NCI-H345 (cell line): ENCODE data around the gene SATB2.

Experiments
- DNase-seq: peaks from one replicate; lab custom pipeline; 2025; lab: John Stamatoyannopoulos, UW

The SATB2 gene

DNA sequence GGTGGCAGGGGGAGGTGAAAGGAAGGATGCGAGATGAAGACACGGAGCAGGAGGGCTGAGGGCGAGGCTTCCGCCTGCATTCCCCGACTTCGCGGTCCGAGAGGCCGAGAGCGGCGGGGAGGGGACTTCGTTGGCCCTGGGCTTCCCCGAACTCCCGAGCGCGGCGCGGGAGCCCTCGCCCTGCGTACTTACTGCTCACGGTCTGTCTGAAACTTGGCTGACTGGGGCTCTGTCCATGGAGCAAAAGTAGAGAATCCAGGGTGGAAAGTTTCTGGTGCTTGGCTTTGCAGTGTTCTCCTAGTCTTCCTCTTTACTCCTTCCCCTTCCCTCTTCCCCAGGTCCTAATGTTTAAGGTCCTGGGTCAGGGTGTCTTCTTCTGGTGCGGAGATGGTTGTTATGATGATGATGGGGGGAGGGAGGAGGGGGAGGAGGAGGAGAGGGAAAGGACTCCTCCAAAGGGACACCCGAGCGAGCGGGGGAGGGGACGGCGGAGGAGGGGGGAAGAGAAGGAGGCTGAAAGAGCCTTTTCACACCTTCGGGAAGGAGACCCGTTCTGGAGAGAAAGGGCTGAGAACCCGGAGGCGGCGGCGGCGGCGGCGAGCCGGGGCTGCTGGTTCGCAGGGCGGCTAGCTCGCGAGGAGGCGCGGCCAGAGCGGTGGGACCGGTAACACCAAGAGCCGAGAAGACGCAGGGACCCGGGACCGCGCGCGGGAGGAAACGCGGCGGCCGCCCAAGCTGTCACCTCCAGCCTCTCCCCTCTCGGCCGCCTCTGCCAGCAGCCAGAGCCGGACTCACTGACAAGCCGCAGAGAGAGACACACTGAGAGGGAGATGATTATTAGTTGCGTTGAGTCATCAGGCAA is at the start of gene SATB2:
Gene SATB2 (minus strand): TSS at position 793 of the 862 bp plus-strand sequence. CDS start 1,902 bp downstream, outside the sequence.
- peak; percentile 58 for DNase-seq

DNA sequence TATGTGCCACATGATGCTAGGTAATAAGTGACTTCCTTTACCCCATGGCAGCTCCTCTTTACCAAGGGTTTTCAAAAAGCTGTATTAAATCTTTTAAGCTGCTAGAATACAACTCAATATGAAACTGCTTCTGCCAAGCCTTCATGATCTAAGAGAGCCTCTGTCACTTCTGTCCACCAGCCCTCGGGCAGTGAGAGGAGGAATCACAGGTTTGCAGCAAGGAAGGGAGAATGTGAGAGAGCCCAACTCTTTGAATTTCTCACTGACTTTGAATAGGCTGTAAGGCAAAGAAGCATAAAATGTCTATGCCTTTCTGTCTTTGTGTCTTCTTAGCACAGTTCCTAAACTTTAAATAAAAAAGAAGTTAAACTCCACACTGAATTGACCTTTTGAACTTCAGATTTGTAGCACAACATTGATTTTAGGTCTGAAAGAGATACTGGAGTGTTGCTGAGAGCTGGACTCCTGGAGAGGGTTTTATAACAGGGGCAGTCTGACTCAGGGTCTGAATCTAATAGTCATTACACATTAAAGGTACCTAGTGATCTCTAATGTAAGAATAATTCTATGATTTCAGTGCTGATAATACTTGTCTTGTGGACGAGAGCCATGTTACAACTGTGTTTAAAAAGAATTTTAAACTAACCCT is 48.1 kb upstream of the SATB2 start:
- no peak for DNase-seq

DNA sequence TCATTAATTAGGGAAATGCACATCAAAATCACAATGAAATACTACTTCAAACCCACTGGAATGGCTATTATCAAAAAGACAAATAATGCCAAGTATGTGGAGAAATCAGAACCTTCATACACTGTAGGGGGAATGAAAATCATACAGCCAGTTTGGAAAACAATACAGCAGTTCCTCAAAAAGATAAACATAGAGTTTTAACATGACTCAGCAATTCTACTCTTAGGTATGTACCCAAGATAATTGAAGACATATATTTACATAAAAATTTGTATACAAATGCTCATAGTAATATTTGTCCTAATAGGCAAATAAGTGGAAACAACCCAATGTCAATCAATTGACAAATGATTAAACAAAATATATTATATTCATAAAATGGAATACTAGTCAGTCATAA is 45.4 kb upstream of the SATB2 start:
- no peak for DNase-seq

DNA sequence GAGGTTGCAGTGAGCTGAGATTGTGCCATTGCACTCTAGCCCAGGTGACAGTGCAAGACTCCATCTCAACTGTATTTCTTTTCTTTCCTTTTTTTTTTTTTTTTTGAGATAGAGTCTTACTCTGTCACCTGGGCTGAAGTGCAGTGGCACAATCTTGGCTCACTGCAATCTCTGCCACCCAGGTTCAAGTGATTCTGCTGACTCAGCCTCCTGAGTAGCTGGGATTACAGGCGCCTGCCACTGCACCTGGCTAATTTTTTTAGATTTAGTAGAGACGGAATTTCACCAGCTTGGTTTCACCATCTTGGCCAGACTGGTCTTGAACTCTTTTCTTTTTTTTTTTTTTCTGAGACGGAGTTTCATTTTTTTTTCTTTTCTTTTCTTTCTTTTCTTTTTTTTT is 41.3 kb upstream of the SATB2 start:
- DNase-seq = no peak

DNA sequence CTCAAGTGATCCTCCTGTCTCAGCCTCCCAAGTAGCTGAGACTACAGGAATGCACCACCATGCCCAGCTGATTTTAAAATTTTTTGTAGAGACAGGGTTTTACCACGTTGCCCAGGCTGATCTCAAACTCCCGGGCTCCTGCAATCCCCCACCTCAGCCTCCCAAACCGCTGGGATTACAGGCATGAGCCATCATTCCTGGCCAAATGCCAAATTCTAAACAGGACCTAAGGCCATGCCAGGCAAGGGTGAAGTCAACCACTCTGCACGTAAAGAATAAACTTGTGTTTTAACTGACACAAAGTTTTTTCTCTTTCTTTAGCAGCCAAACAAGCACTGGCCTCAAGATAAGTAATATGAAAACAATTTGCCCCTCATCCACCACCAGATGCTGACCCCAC is 37.4 kb upstream of the SATB2 start:
- DNase-seq = no peak

DNA sequence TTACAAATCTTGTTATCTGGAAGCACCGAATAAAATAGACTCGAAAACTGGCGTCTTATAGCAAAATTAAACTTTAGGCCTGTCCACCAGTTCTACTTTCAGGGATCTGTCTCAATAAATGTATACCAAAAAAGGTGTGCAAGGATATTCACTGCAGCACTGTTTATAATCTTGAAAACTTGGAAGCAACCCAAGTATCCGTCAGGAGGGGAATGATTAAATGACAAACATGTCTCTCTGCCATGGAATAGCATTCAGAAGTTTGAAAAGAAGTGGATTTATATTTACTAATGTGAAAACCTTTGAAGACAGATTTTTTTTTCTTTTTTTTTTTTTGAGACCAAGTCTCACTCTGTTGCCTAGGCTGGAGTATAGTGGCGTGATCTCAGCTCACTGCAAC is 32.3 kb upstream of the SATB2 start:
- peak; percentile 36 for DNase-seq

DNA sequence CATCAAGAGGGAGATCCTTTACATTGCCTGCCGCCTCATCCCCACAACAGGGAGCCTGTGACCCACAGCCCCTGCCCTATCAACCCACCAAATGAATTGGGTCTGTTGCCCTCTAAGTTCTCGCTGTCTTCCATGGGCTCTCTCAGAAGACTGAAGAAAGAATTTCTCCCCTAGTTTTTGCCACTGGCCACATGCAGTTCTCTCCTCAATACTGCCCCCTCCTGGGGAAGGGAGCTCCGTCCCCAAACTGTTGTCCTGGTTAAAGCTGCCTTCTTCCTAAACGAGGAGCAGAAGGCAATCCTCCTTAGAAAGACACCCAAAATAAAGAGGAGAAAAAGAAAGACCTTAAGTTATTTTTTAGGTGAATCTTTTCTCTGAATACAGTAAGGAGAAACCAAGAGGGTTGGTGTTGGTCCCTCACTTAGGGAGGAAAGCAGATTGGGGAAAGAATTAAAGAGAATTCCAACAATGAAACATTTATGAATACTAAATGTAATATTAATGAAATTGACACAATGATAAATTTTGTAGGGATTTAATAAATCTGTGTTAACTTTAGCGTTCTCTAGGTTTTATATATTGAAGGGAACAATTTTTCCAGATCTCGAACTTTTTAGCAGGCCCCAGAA is 31.1 kb upstream of the SATB2 start:
- DNase-seq = no peak

DNA sequence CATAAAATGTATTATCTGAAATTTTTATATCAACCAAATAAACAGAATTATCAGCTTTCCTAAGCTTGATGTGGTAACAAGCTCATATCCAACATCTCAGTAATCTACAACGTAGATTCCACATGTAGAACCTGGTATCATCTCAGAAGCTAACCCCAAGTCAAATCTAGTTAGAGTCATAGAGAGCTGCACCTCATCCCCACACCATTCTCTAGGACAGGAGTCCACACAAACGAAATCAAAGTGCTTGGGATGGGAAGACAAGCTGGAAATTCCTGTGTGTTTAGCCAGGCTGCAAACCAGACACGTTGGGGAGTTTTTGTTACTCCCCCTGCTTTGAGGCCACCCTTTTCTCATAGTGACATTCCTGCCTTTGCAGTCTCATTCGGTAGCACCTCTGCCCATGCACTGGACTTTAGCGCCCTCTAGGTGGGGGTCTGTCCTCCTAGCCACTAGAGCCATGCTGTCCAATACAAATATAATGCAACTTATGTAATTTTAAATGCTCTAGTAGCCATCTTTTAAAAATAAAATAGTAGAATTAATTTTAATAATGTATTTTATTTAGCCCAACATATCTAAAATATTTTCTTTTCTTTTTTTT is 28.1 kb upstream of the SATB2 start:
- DNase-seq = peak; percentile 51

DNA sequence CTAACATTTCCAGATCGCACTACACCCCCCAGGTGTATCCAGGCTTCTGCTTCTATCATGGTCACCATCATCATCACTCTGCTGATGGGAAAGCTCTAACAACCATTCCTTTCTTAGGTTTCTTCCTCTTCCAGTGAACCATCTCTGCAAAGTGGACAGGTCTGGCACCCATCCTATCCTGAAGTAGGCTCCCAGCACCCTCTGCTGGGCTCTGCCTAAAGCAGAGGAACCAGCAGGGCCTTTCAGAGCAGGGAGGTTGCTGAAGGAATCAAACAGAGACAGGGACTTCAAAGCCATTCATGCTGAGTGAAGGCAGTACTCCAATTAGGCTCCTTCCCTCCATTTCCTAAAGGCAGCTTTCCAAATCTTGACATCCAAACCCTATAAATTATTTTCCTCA is 27.2 kb upstream of the SATB2 start:
- DNase-seq = no peak

DNA sequence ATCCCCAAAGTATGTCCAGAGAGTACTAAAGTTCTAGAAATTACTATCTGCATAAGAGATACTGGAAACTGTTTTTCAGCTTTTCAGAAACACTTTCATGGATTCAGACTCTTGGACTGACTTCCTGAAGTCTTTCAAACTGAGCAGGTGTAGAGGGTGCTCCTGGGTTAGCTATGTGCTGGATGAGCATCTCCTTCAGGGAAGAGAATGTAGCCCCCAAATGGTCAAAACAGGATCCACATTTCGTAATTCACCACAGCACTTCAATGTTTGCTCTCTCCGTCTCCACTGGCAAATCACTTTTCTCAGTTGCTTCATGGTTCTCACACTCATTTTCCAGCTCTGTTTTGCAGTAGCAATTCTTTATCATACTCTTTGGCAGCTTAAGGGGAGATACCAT is 23.2 kb upstream of the SATB2 start:
- DNase-seq = no peak

DNA sequence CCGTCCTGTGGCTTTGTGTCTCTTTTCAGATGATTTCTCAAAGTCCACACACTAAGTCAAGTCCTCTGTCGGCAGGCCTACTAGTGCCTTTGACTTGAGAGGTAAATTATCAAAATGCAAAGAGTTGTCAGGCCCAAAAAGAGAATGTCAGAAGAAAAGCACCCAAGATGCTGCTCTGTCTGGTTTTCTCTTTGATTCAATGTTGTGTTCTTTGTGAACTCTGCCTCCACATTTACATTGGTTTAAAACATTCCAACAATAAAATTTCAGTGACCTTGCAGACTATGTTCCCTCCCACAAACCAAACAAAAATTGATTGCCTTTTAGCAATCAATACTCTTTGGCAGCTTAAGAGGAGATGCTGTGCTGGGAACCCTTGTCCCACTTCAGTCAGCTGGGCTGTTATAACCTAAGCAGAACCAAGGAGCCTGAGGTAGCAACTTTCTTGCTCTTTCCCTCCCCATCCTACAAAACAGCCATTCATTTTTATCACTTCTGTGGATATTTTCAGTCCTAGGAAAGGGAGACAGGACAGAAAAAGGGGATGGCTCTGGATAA is 19.6 kb upstream of the SATB2 start:
- DNase-seq = no peak

DNA sequence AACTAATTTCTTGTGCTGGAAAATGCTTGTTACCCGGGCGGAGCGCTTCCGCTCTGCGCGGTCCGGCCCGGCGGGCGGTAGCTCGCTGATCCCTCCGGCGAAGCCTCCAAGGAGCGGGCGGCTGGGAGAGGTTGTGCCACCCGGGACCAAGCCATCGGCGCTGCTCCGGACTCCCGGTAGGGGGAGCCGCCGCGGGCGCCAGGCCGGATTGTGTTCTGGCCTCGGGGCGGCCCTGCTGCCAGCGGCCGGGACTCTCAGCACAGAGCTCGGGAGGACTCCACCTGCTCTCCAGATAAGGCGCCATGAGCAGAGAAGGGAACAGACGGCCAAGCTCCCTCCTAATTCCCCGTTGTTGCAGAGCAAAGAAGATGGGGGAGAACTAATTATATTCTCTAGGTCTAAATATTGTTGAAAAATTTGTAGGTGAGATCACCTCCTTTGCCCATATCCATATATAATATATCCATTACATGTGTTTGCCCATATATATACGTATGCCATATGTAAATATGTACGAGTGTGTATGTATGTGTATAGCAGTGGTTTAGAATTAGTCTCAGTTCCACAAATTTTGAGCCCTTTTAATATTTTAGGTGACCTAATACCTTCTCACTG is 13.8 kb upstream of the SATB2 start:
- no peak for DNase-seq

DNA sequence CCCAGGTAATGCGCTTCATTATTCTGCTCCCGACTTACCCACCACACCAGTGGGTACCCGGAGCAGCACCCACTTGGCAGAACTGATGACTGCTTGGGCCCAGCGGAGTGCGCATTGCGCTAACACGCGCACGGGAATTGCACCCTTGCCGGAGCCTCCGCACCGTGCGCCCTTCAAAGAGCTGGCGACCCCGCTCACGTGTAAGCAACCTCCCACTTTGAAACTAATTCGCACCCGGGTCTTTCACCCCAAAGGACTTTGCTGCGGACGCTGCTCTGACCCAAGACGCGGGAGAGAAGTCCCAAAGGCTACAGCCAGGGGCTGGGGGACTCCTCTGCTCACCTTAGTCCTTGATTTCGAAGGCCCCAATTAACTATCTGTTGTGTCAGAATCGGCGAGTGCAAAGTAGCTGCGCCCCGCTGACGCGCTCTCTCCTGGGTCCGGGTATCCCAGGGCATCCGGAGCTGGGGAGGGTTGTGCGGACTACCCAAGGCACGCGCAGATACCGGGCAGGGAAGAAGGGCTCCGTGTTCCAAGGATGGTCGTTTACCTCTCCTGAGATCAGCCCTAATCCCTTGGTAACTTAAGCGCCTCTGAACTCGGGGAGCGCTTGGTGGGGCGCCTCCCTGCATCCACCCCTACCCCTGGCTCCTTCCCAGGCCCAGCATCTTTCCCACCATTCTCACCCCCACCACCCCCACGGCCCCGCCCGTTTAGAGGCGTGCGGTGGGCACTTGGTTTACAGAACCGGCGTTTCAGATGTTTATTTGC is 13.1 kb upstream of the SATB2 start:
- DNase-seq = no peak

DNA sequence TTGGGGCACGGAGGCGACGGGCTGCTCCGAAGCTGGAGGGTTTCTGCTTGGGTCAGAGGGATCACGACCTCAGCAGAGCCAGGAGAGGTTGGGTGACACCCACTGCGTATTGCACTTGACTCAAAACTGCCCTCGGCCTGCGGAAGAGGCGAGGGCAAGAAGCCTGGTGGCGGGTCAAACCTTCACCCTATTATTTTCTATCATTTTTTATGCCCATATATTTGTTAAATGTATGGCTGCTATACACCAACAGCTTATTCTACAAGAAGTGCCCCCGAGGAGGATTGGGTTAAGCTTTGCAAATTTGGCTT is 12.6 kb upstream of the SATB2 start:
- no peak for DNase-seq

DNA sequence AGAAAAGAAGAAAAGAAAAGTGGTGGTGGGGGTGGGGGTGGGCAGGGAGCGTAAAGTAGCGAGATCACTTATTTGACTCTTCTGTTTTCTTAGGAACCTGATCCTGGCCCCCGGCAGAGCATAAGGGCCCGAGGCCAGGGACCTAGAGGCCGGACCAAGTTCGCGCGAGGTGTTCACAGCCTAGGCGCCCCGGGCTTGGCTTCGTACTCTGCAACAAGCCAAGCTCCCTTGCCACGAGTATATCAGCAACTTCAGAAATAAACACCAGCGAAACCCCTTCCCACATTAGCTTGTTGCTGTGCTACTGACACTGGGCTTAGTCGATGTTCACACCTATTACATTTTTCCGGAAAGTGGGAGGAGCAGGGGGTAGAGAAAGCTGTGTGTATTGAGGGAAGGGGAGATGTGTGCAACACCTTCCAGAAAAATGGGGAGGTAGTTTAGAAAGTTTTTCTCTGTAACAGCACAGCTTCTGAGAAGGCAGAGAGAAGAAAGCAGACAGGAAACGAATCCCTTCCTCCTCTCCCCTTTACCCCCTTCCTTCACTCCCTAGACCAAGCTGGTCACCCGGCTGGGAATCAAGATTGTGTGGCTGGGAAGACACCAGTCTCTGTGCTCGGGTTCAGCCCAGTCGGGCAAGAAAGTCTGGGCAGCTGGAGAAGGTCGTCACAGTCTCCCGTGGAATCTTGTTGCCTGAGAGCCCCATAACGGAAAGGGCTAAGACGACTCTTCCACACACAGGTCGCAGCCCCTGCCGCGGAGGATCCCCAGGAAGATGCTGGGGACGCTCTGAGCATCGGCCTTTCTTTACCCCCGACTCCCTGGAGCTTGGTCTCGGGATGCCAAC is 12.0 kb upstream of the SATB2 start:
- DNase-seq = no peak

DNA sequence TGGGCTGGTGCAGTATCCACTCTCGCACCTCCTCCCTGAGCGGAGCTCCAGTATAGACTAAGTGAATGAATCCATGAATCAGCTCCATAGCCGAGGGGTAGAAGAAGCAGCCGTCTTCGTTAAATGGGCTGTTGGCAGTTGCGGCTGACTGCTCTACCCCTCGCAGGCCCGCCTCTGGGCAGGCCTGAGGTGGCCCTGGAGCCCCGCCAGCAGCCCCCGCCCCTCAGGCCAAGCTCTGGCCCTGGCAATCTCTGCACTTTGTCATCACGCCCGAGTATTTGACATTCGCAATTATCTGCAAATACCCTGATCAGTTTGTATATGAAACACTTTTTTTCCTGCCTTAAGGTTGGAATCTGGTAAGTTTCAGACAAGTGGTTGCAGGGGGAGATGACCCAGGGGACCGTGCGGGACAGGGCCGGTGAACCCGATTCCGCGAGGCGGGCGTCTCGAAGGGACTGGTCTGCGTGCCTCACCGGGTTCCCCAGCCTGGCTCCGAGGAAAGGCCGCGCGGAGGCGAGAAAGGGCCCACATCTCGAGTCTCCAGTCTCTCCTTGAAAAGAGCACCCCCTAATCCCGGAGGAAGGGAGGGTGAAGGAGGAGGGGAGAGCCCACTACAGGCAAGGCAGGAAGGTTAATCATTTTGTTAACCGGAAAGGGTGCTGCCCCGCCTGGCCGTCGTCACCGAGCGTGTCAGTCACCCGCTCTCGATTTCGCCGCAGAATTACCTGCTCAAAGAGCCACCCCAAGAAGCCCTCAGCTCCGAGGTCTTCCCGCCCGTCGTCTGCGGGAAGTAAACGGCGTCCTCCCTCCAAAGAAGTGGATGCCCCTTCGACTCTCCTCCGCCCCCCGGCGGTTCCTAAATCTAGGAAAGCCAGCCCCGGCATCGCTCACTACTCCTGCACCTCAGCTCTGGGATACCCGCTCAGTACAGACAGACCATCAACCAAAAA is 11.1 kb upstream of the SATB2 start:
- no peak for DNase-seq

DNA sequence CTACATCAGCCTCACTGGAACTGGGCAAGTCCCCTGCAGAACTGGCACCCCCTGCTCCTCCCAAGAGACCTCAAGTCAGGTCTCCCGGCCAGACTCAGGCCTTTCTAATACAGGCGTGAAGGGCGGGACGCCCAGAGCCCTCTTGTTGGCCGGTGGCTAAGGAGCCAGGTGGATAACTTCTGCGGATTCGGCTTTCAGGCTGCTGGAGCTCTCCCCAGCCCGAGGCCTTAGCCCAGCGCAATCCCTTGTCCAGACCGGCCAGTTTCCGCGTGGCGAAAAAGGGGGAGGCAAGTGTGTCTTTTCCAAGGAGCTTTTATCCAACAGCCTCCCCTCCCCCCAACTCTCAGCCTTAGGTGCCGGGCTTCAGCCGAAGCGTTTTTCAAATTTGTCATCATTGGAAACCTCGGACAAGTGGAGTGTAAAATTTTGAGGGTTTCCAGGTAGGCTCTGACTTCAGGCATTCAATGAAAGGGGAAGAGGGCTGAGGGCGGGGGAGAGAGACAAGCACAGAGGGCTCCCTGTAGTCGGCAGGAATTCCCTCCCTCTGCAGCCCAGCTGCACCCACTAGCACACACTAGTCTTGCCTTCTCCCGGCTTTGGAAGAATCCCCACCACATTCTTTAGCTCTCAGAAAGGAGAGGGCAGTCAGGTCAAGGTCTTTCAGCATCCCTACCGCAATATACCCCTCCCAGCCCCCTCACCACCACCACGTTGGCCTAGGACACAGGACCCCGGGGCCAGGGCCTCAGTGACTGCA is 9.5 kb upstream of the SATB2 start:
- DNase-seq = no peak

DNA sequence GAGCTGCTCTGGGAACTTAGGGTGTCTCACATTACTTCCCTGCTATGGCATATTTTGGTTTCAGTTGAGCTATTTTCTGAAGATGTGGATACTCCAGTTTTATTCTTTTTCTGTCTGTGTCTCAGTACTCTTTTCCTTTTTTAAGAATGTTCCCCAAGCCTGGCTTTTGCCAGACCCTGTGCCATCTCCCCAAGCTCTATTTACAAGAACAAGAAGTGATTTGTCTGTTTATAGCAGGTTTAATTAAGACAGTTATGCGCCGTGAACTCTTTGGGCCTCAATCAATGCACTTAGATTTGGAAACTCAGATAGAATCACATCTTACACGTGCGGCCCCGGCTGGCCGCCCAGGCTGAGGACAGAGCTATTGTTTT is 8.9 kb upstream of the SATB2 start:
- no peak for DNase-seq
